Esophagus squamous epithelium (tissue), 4 donors: Measurements from ENCODE around the gene IP6K3.

ENCODE experiments used
- POLR2A ChIP-seq, 4 donors: fragments of 450-650 bp; IDR thresholded peaks; one replicate each; pipeline ENCODE4 v1.6.1; 2017; ENCODE audit warnings: antibody characterized with exemption in 4 of 4, mild to moderate bottlenecking in 4 of 4, moderate library complexity in 3 of 4
- TF ChIP-seq, protein P1 (sequence below), 6 experiments: fragments of 450-650 bp in 4 of 6; fragments of 200-600 bp in 2 of 6; sonication (generic) in 2 of 6; IDR thresholded peaks; one replicate each; pipeline ENCODE4 v1.5.1; 2016 to 2019; ENCODE audit warnings: antibody characterized with exemption in 6 of 6, mild to moderate bottlenecking in 4 of 6, moderate library complexity in 4 of 6

DNA sequence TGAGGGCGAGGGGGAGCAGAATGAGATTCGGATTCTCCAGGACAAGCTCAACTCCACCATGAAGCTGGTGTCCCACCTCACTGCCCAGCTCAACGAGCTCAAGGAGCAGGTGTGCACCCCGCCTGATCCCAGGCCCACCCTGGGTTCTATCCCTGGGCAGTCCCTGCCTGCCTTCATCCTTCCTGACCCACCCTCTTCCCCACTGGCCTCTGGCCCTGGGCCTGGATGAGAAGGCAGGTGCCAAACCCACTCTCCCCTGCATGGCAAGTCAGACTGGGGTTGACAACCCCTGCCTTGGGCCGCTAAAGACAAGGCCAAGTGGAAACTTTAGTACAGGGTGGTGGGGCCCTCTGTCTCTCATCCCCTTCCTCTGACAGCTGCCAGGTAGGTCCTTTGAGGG is 51.7 kb downstream of the IP6K3 start:
- TF ChIP-seq, protein P1, sequence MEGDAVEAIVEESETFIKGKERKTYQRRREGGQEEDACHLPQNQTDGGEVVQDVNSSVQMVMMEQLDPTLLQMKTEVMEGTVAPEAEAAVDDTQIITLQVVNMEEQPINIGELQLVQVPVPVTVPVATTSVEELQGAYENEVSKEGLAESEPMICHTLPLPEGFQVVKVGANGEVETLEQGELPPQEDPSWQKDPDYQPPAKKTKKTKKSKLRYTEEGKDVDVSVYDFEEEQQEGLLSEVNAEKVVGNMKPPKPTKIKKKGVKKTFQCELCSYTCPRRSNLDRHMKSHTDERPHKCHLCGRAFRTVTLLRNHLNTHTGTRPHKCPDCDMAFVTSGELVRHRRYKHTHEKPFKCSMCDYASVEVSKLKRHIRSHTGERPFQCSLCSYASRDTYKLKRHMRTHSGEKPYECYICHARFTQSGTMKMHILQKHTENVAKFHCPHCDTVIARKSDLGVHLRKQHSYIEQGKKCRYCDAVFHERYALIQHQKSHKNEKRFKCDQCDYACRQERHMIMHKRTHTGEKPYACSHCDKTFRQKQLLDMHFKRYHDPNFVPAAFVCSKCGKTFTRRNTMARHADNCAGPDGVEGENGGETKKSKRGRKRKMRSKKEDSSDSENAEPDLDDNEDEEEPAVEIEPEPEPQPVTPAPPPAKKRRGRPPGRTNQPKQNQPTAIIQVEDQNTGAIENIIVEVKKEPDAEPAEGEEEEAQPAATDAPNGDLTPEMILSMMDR (IDR thresholded peaks at IDR 0.05): no peak
- no peak for TF ChIP-seq POLR2A (IDR thresholded peaks at IDR 0.05)
